HCT116 (cell line): Measurements from ENCODE around the gene KIRREL3. TPM values are rescaled to one million over a fixed set of nuclear protein-coding genes. Genes with fewer than 3 reads are reported as not detected.

Source experiments
- ATAC-seq: fragments of 200-7000 bp; cut with Tn5 transposase; 2 replicates; pipeline ENCODE4 v1.9.1; 2020; ENCODE audit warnings: mild to moderate bottlenecking, moderate library complexity
- BruUV-seq: library from RNA; stranded (reverse); fragments of 400-500 nt; replicated peaks from 2 replicates; lab custom pipeline; 2021; lab: Mats Ljungman, UMichigan
- CTCF ChIA-PET: fragments of 300-600 bp; sonication (Branson Sonifier 250); formaldehyde crosslinking; loops from one replicate; lab custom pipeline; 2021; ENCODE audit warnings: antibody characterized with exemption; lab: Charles Lee
- POLR2A ChIA-PET: fragments of 300-600, 350-600 bp; sonication (Branson Sonifier 250); formaldehyde crosslinking; loops from one replicate; lab custom pipeline; 2021; ENCODE audit warnings: antibody characterized with exemption; lab: Charles Lee
- RAD21 ChIA-PET, 2 experiments: fragments of 300-600 bp; sonication (Branson Sonifier 250); formaldehyde crosslinking; loops; one replicate each; lab custom pipeline; 2023; ENCODE audit warnings: low total read pairs in 2 of 2; ENCODE audit not compliant: uncharacterized antibody in 2 of 2, unreplicated experiment in 2 of 2, low non-redundant PET in 1 of 2; lab: Charles Lee
- DNase-seq: peaks from one replicate; pipeline ENCODE4 v3.0.0-alpha.2; 2010; ENCODE audit warnings: low read depth, low spot score
- H2AFZ ChIP-seq: fragments of 200-600 bp; shearing (Covaris generic), sonication (generic); 2 replicates; pipeline ENCODE4 v1.6.1; 2017; ENCODE audit warnings: low read depth, mixed run types, mixed read lengths, antibody characterized with exemption, low read length; ENCODE audit not compliant: poor library complexity, severe bottlenecking
- H3K27ac ChIP-seq: 2 replicates; pipeline ENCODE4 v1.5.1; 2012; ENCODE audit warnings: low read depth, low read length
- H3K27me3 ChIP-seq: fragments of 200-600 bp; sonication (generic); 2 replicates; pipeline ENCODE4 v1.6.1; 2016; ENCODE audit warnings: mixed run types, low read length, mixed read lengths; ENCODE audit not compliant: insufficient read depth
- H3K36me3 ChIP-seq, 2 experiments: fragments of 200-500 bp in 1 of 2; fragments of 200-600 bp in 1 of 2; sonication (Bioruptor generic) in 1 of 2; sonication (generic) in 1 of 2; 2 replicates each; pipeline versions ENCODE4 v1.5.1 to v1.6.1; 2014 to 2016; ENCODE audit warnings: low read length in 2 of 2, inconsistent platforms in 1 of 2, mixed read lengths in 1 of 2, mixed run types in 1 of 2; ENCODE audit not compliant: insufficient read depth in 2 of 2, control insufficient read depth in 1 of 2
- H3K4me1 ChIP-seq, 2 experiments: fragments of 200-600 bp in 1 of 2; sonication (generic) in 1 of 2; 2 replicates each; pipeline versions ENCODE4 v1.5.1 to v1.6.1; 2012 to 2017; ENCODE audit warnings: low read length in 2 of 2, inconsistent platforms in 1 of 2, mild to moderate bottlenecking in 1 of 2, mixed read lengths in 1 of 2, mixed run types in 1 of 2, moderate library complexity in 1 of 2; ENCODE audit not compliant: insufficient read depth in 2 of 2, control insufficient read depth in 1 of 2
- H3K4me2 ChIP-seq: fragments of 200-600 bp; sonication (generic); 2 replicates; pipeline ENCODE4 v1.6.1; 2017; ENCODE audit warnings: mixed run types, low read length, mixed read lengths
- H3K4me3 ChIP-seq, 2 experiments: fragments of 200-600 bp in 1 of 2; sonication (generic) in 1 of 2; replicated peaks in 1 of 2; 2 replicates each; pipeline ENCODE4 v1.5.1; 2011 to 2016; ENCODE audit warnings: low read length in 2 of 2, control low read depth in 1 of 2, low read depth in 1 of 2, mild to moderate bottlenecking in 1 of 2, mixed read lengths in 1 of 2, mixed run types in 1 of 2
- H3K79me2 ChIP-seq: fragments of 200-600 bp; sonication (generic); 2 replicates; pipeline ENCODE4 v1.6.1; 2017; ENCODE audit warnings: mild to moderate bottlenecking, mixed run types, low read length, moderate library complexity, mixed read lengths; ENCODE audit not compliant: insufficient read depth
- H3K9ac ChIP-seq: fragments of 200-600 bp; sonication (generic); 2 replicates; pipeline ENCODE4 v1.6.1; 2016; ENCODE audit warnings: low read length, mixed read lengths
- H3K9me2 ChIP-seq: fragments of 200-600 bp; sonication (generic), shearing (Covaris generic); 2 replicates; pipeline ENCODE4 v1.6.1; 2017; ENCODE audit warnings: mixed run types, mild to moderate bottlenecking, moderate library complexity; ENCODE audit not compliant: insufficient read depth
- H3K9me3 ChIP-seq, 2 experiments: fragments of 200-500 bp in 1 of 2; fragments of 200-600 bp in 1 of 2; sonication (Bioruptor generic) in 1 of 2; sonication (generic) in 1 of 2; 2 replicates each; pipeline ENCODE4 v1.6.1; 2014 to 2017; ENCODE audit warnings: low read length in 2 of 2, mixed read lengths in 2 of 2, inconsistent platforms in 1 of 2, low read depth in 1 of 2, mild to moderate bottlenecking in 1 of 2, mixed run types in 1 of 2, moderate library complexity in 1 of 2; ENCODE audit not compliant: control insufficient read depth in 1 of 2, insufficient read depth in 1 of 2
- H4K20me1 ChIP-seq: fragments of 200-600 bp; sonication (generic), shearing (Covaris generic); 2 replicates; pipeline ENCODE4 v1.6.1; 2017; ENCODE audit warnings: mixed run types, mild to moderate bottlenecking, moderate library complexity; ENCODE audit not compliant: insufficient read depth
- ATF3 ChIP-seq: IDR thresholded peaks from 2 replicates; pipeline ENCODE4 v1.6.1; 2012
- CBX3 ChIP-seq: IDR thresholded peaks from 2 replicates; pipeline ENCODE4 v1.6.1; 2012; ENCODE audit warnings: low read depth
- CEBPB ChIP-seq: IDR thresholded peaks from 2 replicates; pipeline ENCODE4 v1.6.1; 2012; ENCODE audit warnings: low read depth
- CTCF ChIP-seq, 3 experiments: fragments of 200-600 bp in 1 of 3; sonication (generic) in 1 of 3; IDR thresholded peaks in 2 of 3; conservative IDR thresholded peaks in 1 of 3; 2 replicates each; pipeline ENCODE4 v1.5.1; 2012 to 2017; ENCODE audit warnings: low read depth in 2 of 3, low read length in 2 of 3, antibody characterized with exemption in 1 of 3, borderline replicate concordance in 1 of 3, control low read depth in 1 of 3, mild to moderate bottlenecking in 1 of 3, mixed read lengths in 1 of 3, mixed run types in 1 of 3, moderate library complexity in 1 of 3; ENCODE audit not compliant: insufficient read depth in 1 of 3
- EGR1 ChIP-seq: IDR thresholded peaks from 2 replicates; pipeline ENCODE4 v1.6.1; 2012; ENCODE audit warnings: low read depth
- ELF1 ChIP-seq: IDR thresholded peaks from 2 replicates; pipeline ENCODE4 v1.6.1; 2012; ENCODE audit warnings: low read depth, borderline replicate concordance
- EZH2 ChIP-seq: fragments of 200-600 bp; sonication (generic); IDR thresholded peaks from 2 replicates; pipeline ENCODE4 v1.6.1; 2017; ENCODE audit warnings: antibody characterized with exemption, mixed run types
- EZH2phosphoT487 ChIP-seq: fragments of 200-600 bp; IDR thresholded peaks from 2 replicates; pipeline ENCODE4 v1.6.1; 2018; ENCODE audit warnings: antibody characterized with exemption, borderline replicate concordance
- JUND ChIP-seq: IDR thresholded peaks from 2 replicates; pipeline ENCODE4 v1.6.1; 2012
- MAX ChIP-seq: IDR thresholded peaks from 2 replicates; pipeline ENCODE4 v1.6.1; 2012
- POLR2AphosphoS5 ChIP-seq: IDR thresholded peaks from 2 replicates; pipeline ENCODE4 v1.6.1; 2011; ENCODE audit warnings: mild to moderate bottlenecking, low read depth, low read length, moderate library complexity
- REST ChIP-seq: IDR thresholded peaks from 2 replicates; pipeline ENCODE4 v1.6.1; 2012; ENCODE audit warnings: low read depth
- YY1 ChIP-seq: IDR thresholded peaks from 2 replicates; pipeline ENCODE4 v1.6.1; 2011; ENCODE audit warnings: low read length, low read depth, moderate library complexity, mild to moderate bottlenecking; ENCODE audit not compliant: insufficient replicate concordance; ENCODE audit errors: extremely low read depth
- ZBTB33 ChIP-seq: IDR thresholded peaks from 2 replicates; pipeline ENCODE4 v1.6.1; 2011; ENCODE audit warnings: mild to moderate bottlenecking, low read length, moderate library complexity; ENCODE audit not compliant: insufficient replicate concordance; ENCODE audit errors: extremely low read depth
- intact Hi-C: fragments of 100-400 bp; cut with micrococcal nuclease; formaldehyde crosslinking; loops from 2 replicates; pipeline ENCODE4 v1.10.0; 2022
- total RNA-seq: library from RNA; stranded (reverse); gene quantifications from one replicate; pipeline ENCODE4 v1.2.1, GENCODE V29; 2021; ENCODE audit not compliant: unreplicated experiment

The KIRREL3 gene
- total RNA-seq, 1 experiment from 2014 or later = not detected

- H3K4me1 ChIP-seq = no peaks in the 10 kb centered on the region
- BruUV-seq = no TSS peak
- H3K9me2 ChIP-seq = no peaks in the 10 kb centered on the region
- H3K27ac ChIP-seq = no peak overlapping the region
- RAD21 ChIA-PET = no interaction called here
- no peak for DNase-seq
- no peak overlapping the region for H3K9ac ChIP-seq
- CTCF ChIA-PET = no interaction called here
- no peak overlapping the region for H3K4me3 ChIP-seq
- H3K79me2 ChIP-seq = no peaks in the 10 kb centered on the region
- H3K9me3 ChIP-seq = no peaks in the 10 kb centered on the region
- TF ChIP-seq YY1 = no peak
- TF ChIP-seq REST = no peak
- no peak for TF ChIP-seq CTCF (IDR thresholded peaks at IDR 0.05 in 2 of 3, conservative IDR thresholded peaks at IDR 0.05 in 1 of 3; ENCODE audit: borderline replicate concordance in 1 of 3, insufficient read depth in 1 of 3, low read depth in 2 of 3, low read length in 2 of 3)
- no peak for TF ChIP-seq MAX
- no peak for TF ChIP-seq EZH2
- TF ChIP-seq CEBPB = no peak
- TF ChIP-seq CBX3 = no peak
- no peak for TF ChIP-seq EGR1
- no peak for TF ChIP-seq POLR2AphosphoS5
- TF ChIP-seq ATF3 = no peak
- no peak for TF ChIP-seq JUND
- no peak for TF ChIP-seq ELF1
- no peak for TF ChIP-seq EZH2phosphoT487
- no peak for TF ChIP-seq ZBTB33
- no peak overlapping the region for H3K4me2 ChIP-seq
- intact Hi-C loops = no loop called here
- POLR2A ChIA-PET = no interaction called here
- no peak overlapping the region for H2AFZ ChIP-seq
- H3K36me3 ChIP-seq = no peaks in the 10 kb centered on the region
- no peak for ATAC-seq
- H4K20me1 ChIP-seq = no peaks in the 10 kb centered on the region
- H3K27me3 ChIP-seq = peaks cover 9% of the 10 kb centered on the region; the same call in 1 of the 2 replicates
These were observed 160.2 kb downstream of the KIRREL3 start for GRCh38 chr11:126840201-126840886.
